ENCODE results near the gene AGPS.

DNA sequence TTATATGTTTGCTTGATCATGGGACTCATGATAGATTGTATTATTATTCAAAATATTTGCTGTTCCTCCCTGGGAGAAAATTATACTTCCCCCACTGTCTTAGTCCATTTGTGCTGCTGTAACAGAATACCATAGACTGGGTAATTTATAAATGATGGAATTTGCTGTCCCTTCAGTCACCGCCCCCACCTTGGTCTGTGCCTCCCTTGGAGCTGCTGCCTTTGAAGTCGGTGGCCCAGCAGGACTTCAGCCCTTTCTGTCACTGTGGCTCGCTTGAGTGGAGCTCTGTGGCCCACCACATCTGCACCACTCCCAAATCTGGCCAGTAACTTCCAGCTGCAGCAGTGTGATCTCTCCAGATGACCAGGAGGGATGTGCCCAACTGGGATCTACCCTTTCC is 200.8 kb downstream of the AGPS start:
- TF ChIP-seq POLR2A (IDR thresholded peaks at IDR 0.05; ENCODE audit: insufficient read depth in 1 of 2, low read depth in 2 of 2, low read length in 2 of 2), result no peak
- TF ChIP-seq CHD2 (IDR thresholded peaks at IDR 0.05; ENCODE audit: low read depth, low read length), result no peak
- TF ChIP-seq NFRKB (IDR thresholded peaks at IDR 0.05), result no peak
- TF ChIP-seq, protein P1, sequence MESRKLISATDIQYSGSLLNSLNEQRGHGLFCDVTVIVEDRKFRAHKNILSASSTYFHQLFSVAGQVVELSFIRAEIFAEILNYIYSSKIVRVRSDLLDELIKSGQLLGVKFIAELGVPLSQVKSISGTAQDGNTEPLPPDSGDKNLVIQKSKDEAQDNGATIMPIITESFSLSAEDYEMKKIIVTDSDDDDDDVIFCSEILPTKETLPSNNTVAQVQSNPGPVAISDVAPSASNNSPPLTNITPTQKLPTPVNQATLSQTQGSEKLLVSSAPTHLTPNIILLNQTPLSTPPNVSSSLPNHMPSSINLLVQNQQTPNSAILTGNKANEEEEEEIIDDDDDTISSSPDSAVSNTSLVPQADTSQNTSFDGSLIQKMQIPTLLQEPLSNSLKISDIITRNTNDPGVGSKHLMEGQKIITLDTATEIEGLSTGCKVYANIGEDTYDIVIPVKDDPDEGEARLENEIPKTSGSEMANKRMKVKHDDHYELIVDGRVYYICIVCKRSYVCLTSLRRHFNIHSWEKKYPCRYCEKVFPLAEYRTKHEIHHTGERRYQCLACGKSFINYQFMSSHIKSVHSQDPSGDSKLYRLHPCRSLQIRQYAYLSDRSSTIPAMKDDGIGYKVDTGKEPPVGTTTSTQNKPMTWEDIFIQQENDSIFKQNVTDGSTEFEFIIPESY (CRISPR knock-in tag; IDR thresholded peaks at IDR 0.05), result no peak
- TF ChIP-seq ZNF782 (CRISPR knock-in tag; IDR thresholded peaks at IDR 0.05; ENCODE audit: borderline replicate concordance), result no peak
- no peak for TF ChIP-seq ZBTB8A (CRISPR knock-in tag; IDR thresholded peaks at IDR 0.05; ENCODE audit: borderline replicate concordance, low read depth)
- no peak for TF ChIP-seq GTF2F1 (IDR thresholded peaks at IDR 0.05; ENCODE audit: low read length)
- TF ChIP-seq, protein P2, sequence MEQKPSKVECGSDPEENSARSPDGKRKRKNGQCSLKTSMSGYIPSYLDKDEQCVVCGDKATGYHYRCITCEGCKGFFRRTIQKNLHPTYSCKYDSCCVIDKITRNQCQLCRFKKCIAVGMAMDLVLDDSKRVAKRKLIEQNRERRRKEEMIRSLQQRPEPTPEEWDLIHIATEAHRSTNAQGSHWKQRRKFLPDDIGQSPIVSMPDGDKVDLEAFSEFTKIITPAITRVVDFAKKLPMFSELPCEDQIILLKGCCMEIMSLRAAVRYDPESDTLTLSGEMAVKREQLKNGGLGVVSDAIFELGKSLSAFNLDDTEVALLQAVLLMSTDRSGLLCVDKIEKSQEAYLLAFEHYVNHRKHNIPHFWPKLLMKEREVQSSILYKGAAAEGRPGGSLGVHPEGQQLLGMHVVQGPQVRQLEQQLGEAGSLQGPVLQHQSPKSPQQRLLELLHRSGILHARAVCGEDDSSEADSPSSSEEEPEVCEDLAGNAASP (CRISPR knock-in tag; IDR thresholded peaks at IDR 0.05; ENCODE audit: borderline replicate concordance), result no peak
- TF ChIP-seq, protein P3, sequence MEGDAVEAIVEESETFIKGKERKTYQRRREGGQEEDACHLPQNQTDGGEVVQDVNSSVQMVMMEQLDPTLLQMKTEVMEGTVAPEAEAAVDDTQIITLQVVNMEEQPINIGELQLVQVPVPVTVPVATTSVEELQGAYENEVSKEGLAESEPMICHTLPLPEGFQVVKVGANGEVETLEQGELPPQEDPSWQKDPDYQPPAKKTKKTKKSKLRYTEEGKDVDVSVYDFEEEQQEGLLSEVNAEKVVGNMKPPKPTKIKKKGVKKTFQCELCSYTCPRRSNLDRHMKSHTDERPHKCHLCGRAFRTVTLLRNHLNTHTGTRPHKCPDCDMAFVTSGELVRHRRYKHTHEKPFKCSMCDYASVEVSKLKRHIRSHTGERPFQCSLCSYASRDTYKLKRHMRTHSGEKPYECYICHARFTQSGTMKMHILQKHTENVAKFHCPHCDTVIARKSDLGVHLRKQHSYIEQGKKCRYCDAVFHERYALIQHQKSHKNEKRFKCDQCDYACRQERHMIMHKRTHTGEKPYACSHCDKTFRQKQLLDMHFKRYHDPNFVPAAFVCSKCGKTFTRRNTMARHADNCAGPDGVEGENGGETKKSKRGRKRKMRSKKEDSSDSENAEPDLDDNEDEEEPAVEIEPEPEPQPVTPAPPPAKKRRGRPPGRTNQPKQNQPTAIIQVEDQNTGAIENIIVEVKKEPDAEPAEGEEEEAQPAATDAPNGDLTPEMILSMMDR (CRISPR knock-in tag; IDR thresholded peaks at IDR 0.05), result no peak
- no peak for TF ChIP-seq RNF2 (conservative IDR thresholded peaks at IDR 0.05; ENCODE audit: low read depth)
